ENCODE data around the gene MSI1. TPM values are rescaled to one million over a fixed set of nuclear protein-coding genes. Genes with fewer than 3 reads are reported as not detected.

Gene MSI1
- total RNA-seq, 1 donor from 2014 or later: 229 TPM

DNA sequence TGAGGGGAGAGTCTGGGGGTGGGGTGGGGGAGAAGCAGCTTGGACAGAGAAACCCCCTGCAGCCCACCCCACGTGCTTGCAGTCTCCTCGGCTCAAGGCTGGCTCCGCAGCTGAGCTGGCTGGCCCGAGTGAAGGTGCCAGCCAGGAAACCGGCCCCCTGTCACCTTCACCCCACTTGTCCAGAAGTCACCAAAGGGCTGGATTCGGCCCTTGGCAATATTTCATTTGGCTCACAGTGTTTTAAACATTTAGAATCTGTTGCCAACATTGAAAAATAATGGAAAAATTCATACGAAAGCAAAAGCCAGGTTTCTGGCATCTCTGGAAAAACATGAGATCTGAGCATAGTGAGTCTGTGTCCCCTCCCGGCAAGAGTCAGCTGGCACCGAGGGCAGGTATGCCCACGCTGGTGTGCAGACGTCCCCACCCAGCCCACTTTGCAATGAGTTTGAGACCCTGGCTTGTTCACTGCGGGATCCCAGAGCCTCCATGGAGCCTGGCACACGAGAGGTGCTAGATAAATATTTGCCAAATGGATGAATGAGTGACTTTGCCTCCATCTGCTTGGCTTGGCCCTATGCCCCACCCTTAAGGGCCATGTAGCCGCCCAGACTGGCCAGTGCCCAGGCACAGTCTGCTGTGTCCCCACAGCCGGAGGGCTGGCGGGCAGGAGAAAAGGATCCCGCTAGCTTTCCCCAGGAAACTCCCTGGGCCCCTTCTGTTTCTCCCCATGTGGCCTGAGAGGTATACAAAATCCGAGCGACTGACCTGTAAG is 18.2 kb downstream of the MSI1 start:
- Mint-ChIP-seq H3K9me3 (no peaks in the 10 kb centered on the region), H3K36me3 (ENCODE audit: low read depth) (peaks cover 13% of the 10 kb centered on the region), H3K4me3 (peak overlapping the region; percentile 54), H3K27ac (ENCODE audit: unreplicated experiment) (no peak overlapping the region), H3K27me3 (ENCODE audit: low read depth) (peaks cover 3% of the 10 kb centered on the region), H3K4me1 (no peaks in the 10 kb centered on the region)
- TF ChIP-seq, protein P1, sequence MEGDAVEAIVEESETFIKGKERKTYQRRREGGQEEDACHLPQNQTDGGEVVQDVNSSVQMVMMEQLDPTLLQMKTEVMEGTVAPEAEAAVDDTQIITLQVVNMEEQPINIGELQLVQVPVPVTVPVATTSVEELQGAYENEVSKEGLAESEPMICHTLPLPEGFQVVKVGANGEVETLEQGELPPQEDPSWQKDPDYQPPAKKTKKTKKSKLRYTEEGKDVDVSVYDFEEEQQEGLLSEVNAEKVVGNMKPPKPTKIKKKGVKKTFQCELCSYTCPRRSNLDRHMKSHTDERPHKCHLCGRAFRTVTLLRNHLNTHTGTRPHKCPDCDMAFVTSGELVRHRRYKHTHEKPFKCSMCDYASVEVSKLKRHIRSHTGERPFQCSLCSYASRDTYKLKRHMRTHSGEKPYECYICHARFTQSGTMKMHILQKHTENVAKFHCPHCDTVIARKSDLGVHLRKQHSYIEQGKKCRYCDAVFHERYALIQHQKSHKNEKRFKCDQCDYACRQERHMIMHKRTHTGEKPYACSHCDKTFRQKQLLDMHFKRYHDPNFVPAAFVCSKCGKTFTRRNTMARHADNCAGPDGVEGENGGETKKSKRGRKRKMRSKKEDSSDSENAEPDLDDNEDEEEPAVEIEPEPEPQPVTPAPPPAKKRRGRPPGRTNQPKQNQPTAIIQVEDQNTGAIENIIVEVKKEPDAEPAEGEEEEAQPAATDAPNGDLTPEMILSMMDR (conservative IDR thresholded peaks at IDR 0.05): no peak
- DNase-seq (ENCODE audit: low read depth, low spot score): no peak

DNA sequence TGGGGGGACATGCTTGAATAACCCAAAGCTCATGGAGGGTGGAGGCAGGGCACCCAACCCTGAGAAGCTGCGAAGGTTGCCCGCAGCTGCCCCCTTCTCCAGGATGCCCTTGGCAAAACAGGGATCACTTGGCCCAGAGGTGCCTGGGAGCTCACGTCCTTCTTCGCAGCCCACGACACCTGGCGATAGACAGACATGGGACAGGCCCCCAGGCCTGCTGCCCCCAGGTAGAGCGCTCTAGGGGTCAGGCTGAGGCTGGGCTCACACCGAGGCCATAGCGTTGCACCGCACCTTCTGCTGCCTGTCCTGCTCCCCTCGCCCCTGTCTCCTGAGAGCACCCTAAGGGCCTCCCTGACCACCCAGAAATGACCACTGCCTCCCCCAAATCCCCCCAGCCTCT is 21.2 kb downstream of the MSI1 start:
- Mint-ChIP-seq H3K36me3 (ENCODE audit: low read depth) (peaks cover 15% of the 10 kb centered on the region), H3K27me3 (ENCODE audit: low read depth) (no peaks in the 10 kb centered on the region), H3K9me3 (no peaks in the 10 kb centered on the region), H3K27ac (ENCODE audit: unreplicated experiment) (no peak overlapping the region), H3K4me3 (no peak overlapping the region), H3K4me1 (peaks cover 7% of the 10 kb centered on the region)
- DNase-seq (ENCODE audit: low read depth, low spot score): no peak
- TF ChIP-seq, protein P1 (conservative IDR thresholded peaks at IDR 0.05): no peak

DNA sequence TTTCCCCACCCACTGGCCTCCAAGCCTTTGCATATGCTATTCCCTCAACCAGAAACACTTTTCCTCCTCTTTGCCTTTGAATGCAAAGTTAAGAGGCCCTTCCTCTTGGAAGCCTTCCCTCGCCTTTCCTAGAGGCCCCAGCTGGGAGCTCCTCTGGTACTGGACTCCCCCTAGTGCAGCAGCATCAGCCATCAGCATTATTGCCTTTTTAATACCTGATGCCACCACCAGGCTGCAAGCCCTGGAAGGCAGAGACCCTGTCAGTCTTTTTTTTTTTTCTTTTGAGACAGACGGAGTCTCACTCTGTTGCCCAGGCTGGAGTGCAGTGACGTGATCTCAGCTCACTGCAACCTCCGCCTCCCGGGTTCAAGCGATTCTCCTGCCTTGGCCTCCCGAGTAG is 22.3 kb downstream of the MSI1 start:
- H3K9me3 Mint-ChIP-seq: no peaks in the 10 kb centered on the region
- no peaks in the 10 kb centered on the region for H3K27me3 Mint-ChIP-seq (ENCODE audit: low read depth)
- no peak for DNase-seq (ENCODE audit: low read depth, low spot score)
- H3K27ac Mint-ChIP-seq (ENCODE audit: unreplicated experiment): no peak overlapping the region
- peak overlapping the region; percentile 75 for H3K4me3 Mint-ChIP-seq
- peaks cover 7% of the 10 kb centered on the region for H3K4me1 Mint-ChIP-seq
- TF ChIP-seq, protein P1 (conservative IDR thresholded peaks at IDR 0.05): peak; percentile 46
- H3K36me3 Mint-ChIP-seq (ENCODE audit: low read depth): peaks cover 9% of the 10 kb centered on the region

DNA sequence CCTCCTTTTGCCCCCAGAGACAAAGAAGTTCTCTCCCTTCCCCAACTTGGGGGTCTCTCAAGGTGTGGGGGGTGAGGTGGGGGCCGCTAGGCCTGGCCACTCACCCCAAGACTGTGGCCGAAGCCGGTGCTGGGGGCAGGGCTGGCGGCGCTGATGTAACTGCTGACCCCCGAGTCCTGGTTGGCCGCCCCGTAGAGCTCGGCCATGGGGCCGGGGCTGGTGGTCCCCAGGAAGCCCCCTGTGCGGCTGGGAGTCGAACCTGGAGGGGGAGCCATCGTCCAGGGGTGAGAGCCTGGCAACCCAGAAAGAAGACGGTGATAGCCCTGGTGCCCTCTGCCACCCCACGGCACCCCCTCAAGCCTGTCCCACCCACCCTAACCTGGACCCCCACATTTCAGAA is 22.9 kb downstream of the MSI1 start:
- no peak overlapping the region for H3K4me3 Mint-ChIP-seq
- H3K36me3 Mint-ChIP-seq (ENCODE audit: low read depth): peaks cover 9% of the 10 kb centered on the region
- H3K27ac Mint-ChIP-seq (ENCODE audit: unreplicated experiment): no peak overlapping the region
- H3K9me3 Mint-ChIP-seq: no peaks in the 10 kb centered on the region
- H3K27me3 Mint-ChIP-seq (ENCODE audit: low read depth): no peaks in the 10 kb centered on the region
- H3K4me1 Mint-ChIP-seq: peaks cover 13% of the 10 kb centered on the region
- DNase-seq (ENCODE audit: low read depth, low spot score): no peak
- TF ChIP-seq, protein P1 (conservative IDR thresholded peaks at IDR 0.05): no peak

DNA sequence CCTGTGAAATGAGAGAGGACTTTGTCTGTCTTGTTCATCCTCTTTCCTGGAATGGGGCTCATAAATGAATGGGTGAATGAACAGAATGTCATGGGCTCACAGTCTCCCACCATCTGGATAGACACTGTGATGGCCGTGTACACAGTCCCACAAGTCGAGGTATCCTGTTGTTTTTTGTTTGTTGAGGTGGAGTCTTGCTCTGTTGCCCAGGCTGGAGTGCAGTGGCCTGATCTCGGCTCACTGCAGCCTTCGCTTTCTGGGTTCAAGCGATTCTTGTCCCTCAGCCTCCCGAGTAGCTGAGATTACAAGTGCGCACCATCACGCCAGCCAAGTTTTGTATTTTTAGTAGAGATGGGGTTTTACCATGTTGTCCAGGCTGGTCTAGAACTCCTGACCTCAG is 25.3 kb downstream of the MSI1 start:
- no peak for DNase-seq (ENCODE audit: low read depth, low spot score)
- Mint-ChIP-seq H3K4me1 (peaks cover 14% of the 10 kb centered on the region), H3K27me3 (ENCODE audit: low read depth) (peaks cover 2% of the 10 kb centered on the region), H3K36me3 (ENCODE audit: low read depth) (peaks cover 12% of the 10 kb centered on the region), H3K4me3 (peak overlapping the region; percentile 23), H3K27ac (ENCODE audit: unreplicated experiment) (no peak overlapping the region), H3K9me3 (peaks cover 3% of the 10 kb centered on the region)
- TF ChIP-seq, protein P1 (conservative IDR thresholded peaks at IDR 0.05): no peak

Measured in neural crest cell (in vitro differentiated cells).